Stimulated activated CD8-positive, alpha-beta memory T cell treated with anti-CD3 and anti-CD28 coated beads, Interleukin-12 subunit alpha, Interleukin-12 subunit beta, amount 100 ng/mL, for 24 hours (primary cell): ENCODE results near the gene POLR3B.
"Not testable (repeated sequence)": the region's sequence is repeated elsewhere in the genome, so short reads cannot be mapped to it uniquely, and the experiment has no call there.

ENCODE experiments used
- DNase-seq: peaks from one replicate; pipeline ENCODE4 v3.0.0-alpha.2; 2020; ENCODE audit errors: extremely low read depth

POLR3B gene

DNA sequence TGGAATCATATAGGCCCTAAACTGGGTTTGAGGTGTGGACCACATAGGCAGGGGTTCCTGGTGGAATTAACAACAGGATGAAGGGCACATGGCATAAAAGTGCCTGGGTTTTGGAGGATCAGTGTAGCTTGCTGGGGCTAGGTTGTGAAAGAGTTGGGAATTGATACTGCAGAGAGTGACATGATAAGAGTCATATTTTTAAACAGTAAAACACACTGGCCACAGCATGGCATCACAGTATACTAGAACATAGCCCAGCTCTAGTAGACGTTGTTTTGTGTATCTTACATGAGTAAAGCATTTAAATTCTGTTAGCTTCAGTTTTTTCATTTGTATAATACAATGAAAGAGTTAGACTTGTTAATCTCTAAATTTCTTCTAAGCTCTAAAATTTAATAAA lies 102.0 kb downstream of the POLR3B start:
- DNase-seq, result no peak

DNA sequence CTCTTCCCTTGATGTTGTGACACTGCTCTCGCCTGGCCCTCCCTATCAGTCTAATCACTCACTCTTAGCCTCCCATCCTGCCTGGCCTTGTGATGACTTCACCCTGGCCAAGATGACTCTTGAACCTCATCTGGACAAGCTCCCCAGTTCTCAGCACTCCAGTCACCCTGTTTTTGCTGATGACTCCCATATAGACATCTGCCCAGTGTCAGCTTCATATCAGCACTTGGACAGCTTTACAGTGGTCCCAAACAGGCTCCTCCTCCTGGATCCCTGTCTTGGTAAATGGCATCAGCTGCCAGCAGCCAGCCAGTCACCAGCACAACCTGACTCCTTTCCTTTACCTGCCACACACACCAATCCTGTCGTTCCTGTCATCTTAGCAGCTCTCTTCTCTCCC lies 104.2 kb downstream of the POLR3B start:
- no peak for DNase-seq

DNA sequence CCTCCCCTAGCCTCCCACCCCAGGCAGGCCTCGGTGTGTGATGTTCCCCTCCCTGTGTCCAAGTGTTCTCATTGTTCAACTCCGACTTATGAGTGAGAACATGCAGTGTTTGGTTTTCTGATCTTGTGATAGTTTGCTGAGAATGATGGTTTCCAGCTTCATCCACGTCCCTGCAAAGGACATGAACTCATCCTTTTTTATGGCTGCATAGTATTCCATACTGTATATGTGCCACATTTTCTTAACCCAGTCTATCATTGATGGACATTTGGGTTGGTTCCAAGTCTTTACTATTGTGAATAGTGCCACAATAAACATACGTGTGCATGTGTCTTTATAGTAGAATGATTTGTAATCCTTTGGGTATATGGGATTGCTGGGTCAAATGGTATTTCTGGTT lies 108.1 kb downstream of the POLR3B start:
- not testable (repeated sequence) for DNase-seq

DNA sequence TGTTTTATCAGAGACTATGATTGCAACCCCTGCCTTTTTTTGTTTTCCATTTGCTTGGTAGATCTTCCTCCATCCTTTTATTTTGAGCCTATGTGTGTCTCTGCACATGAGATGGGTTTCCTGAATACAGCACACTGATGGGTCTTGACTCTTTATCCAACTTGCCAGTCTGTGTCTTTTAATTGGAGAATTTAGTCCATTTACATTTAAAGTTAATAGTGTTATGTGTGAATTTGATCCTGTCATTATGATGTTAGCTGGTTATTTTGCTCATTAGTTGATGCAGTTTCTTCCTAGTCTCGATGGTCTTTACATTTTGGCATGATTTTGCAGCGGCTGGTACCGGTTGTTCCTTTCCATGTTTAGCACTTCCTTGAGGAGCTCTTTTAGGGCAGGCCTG lies 118.1 kb downstream of the POLR3B start:
- DNase-seq, result not testable (repeated sequence)

DNA sequence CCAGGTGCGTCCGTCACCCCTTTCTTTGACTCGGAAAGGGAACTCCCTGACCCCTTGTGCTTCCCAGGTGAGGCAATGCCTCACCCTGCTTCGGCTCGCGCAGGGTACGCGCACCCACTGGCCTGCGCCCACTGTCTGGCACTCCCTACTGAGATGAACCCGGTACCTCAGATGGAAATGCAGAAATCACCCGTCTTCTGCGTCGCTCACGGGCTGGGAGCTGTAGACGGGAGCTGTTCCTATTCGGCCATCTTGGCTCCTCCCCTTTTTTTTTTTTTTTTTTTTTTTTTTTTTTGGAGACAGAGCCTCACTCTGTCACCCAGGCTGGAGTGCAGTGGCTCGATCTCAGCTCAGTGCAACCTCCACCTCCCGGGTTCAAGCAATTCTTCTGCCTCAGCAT lies 120.1 kb downstream of the POLR3B start:
- DNase-seq, result not testable (repeated sequence)

DNA sequence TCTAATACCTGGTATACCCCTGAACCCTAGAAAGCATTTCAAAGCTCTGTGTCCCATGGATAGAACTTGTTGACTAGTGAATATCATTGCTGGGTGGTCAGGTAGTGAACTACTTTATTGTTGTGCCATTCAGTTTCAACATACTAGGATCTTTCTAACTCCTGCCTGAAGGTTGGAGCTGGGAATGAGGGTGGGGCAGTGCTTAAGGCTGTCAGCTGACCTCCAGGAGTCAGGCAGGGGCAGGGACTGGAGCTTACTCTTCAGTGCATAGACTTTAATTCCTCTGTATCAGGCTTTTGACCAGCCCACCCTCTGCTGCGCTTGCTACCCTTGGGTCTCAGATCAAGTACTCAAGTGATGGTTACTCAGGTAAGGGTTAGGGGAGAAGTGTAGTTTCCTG lies 122.7 kb downstream of the POLR3B start:
- DNase-seq, result no peak

DNA sequence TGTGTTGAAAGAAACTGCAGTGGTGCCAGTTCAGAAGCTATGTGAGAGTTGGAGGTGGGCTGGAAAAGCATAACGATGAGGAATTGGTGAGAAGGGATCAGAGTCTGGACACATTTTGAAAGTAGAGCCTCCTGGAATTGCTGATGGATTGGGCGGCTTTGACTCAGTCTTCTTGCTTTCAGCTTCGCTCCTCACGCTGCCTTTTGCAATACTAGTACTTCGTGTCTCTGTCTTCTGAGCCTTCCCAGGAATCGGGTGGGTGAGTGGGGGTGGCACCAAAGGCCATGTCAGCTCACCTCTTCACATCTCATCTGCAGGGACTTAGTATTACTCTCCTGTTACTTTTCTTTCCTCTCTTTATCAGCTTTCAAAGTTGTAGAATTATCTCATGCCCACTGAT lies 123.7 kb downstream of the POLR3B start:
- DNase-seq, result no peak

DNA sequence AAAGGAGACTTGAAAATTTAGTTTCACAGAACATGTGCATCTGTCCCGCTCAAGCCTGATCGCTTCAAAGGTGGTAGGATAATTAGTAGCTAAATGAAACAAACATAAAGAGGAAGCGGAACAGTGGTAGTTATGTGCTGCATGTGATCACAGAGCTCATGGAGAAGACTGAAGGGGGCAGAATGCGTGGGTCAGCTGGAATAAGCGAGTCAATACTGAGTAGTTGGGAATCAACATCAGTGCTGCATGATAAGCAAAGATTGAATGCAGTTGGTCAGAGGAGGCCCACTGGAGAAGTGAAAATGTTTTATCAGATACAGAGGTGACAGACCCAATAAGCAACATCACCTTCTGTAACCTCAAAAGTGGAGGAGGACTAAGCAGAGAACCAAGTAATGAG lies 130.1 kb downstream of the POLR3B start:
- no peak for DNase-seq

DNA sequence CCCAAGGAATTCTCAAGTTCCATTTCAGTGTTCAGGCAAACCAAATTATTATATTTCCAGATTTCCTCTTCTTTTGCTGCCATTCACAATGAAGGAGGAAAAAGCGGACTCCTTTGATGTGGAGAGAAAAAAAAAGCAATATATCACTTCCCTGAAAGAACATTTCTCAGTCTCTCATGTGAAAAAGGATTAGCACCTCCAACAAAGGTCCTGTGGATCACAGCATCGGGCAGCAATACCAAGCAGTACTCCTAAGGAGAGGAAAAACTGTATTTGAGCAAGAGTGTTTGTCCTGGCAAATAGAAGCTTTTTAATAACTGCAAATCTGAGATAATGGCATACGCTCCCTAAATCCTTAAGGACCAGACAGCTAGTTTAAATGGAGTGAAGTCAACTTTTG lies 131.3 kb downstream of the POLR3B start:
- DNase-seq, result no peak

DNA sequence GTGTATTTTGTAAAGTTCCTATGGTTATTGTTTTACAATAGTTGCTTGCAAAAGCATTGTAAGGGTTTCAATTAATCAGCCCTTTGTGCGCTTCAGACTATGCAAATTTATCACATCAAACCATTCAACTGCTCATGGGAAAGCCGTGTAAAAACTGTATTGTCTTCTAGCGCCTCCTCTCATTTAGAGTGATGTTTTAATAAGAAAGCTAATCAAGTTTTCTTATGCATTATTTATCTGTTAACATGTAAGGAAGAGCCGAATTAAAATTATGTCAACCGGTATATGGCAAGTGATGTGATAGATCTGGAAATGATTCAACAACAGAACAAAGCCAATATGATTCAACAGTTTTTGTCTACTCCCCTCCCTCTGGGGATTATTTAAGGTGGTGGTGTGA lies 132.7 kb downstream of the POLR3B start:
- DNase-seq, result no peak

DNA sequence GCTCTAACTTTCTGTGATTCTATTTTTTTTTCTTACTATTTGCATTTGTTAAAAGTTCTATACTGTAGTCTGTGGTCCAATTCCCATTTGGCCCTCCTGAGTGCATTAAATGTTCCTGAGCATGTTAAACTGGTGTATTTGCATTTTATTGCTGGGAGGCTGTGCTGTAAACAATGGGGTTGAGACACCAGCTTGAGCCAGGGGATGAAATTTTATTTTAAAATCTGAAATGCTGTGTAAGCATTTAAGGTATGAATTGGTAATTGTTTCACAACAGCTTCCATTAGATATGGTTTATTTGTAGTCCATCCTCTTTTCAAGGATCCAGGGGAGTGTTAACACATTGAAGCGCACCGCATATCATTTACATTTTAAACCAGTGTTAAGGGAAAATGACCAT lies 135.3 kb downstream of the POLR3B start:
- DNase-seq, result no peak

DNA sequence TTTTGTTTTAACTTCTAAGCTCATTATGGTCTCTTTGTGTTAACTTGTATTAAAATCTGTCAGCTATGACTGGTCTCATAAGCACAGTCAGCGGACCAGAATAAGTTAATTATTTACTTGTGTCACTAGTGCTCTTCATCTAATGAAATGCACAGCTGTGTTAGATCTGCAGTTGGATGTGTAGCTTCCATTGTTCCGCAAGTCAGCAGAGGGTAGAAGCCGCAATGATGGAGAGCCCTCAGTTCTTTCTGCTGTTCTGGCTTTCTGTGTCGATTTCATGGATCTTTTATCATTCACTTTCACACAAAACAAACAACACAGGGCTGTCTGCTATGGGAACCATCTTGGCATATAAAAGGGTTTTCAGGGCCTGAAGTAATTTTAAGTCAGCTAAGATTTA lies 136.0 kb downstream of the POLR3B start:
- DNase-seq, result no peak

DNA sequence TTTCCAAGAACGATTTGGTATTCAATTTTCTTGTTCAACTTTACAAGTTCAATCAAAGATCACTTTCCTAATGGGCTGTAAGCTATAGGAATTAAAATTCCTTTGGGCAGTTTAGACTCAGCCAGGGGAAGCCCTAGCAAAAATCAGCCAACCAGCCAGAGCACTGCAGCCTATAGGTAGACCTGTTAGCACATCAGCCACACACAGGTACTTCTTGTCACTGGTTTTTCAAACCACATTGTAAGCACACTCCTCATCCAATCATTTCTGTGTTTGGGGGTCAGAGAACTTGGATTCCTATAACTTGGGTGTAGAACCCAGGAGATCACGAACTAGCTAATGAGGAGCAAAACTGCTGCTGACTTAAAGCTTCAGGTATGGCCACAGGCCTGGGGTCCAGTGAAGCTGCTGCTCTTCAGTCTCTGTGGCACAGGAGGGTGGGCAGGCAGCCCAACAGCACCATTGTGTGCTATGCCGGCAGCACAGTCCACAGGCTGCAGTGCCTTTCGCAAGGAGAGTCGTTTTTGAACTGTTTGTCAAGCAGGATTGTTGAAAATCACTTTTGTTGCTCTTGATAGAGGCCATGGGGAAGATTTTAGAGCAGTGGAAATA lies 137.9 kb downstream of the POLR3B start:
- no peak for DNase-seq

DNA sequence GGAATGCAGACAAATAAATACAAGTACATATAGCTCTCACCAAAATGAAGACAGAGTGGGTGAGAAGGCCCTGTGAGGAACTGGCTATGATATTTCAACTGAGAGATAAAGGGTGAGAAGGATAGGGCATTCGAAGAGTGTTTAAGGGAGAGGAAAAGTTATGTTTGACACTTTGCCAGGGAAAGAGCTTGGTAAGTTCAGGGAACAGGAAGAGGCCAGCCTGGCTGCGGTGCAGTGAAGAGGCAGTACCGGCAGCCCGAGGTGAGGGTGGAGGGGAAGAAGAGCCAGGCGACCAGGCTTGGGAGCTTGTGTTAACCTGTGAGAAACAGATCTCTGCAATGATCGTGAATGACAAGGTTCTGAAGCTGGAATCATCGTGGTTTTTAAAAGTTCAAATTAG lies 140.5 kb downstream of the POLR3B start:
- no peak for DNase-seq

DNA sequence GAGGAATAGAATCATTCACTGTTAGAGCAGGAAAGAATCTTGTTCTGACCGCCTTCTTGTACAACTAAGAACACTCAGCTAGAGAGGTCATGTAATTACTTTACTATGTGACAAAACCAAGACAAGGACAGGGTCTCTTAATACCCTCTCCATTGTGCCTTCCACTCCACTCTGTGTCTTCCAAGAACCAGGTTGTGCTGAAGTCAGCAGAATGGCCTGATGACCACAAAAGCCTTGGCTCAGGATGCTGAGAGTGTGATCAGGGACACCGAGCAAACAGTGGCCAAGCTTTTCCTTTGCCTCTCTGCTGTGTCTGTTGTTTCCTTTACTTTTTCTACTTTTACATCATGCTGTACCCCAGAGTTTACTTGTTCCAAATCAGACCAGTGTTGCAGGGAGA lies 142.1 kb downstream of the POLR3B start:
- no peak for DNase-seq

DNA sequence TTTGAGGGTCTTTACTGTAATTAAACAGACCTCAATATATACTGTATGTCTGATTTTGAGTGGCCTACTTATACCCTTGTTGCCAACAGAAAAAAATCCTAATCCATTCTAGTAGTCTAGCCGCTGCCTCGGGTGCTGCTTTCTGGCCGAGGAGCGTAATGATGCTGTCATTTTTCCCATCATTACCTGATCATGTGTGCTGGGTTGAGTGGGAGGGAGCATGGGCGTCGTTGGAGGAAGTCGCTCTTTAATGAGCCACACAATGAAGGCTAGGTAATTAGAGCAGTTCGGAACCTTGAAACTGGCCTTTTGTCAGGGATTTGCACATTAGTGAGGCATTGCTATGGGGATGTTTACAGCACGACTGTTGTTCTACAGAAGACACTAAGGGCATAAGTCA lies 149.1 kb downstream of the POLR3B start:
- DNase-seq, result no peak

DNA sequence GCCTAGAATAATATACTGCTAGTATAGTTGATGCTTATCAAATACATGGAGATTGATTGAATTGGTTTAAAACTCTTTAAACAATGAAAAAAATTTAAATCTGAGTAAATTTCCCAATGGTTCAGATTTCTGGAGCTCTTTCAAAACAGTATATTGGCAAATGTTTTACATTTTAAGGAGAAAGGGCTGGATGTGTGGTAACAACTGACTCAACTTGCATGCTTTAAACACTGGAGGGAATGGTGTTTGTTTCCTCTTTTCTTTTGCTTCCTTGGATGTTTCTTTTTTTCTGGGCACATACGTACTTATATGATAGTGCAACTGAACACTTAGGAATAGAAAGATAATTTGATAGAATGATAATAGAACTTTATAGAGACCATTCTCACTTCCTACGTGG lies 151.4 kb downstream of the POLR3B start:
- DNase-seq, result no peak

DNA sequence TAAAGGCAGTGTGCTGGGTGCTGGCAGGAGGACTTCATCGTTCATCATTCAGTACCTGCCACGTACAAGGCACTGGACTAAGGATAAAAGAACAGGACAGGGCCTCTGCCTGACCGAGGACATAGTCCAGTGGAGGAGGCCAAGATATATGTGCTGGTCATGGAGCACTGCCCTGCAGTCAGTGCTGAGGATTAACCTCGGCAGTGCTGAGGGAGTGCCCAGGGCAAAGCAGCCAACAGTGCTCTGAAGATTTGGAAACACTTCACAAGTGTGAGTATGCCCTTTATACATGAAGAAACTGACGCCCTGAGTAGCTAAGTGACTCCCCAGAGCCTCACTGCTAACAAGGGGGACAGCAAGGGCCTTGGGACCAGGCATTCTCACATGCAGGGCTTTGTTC lies 153.8 kb downstream of the POLR3B start:
- no peak for DNase-seq

DNA sequence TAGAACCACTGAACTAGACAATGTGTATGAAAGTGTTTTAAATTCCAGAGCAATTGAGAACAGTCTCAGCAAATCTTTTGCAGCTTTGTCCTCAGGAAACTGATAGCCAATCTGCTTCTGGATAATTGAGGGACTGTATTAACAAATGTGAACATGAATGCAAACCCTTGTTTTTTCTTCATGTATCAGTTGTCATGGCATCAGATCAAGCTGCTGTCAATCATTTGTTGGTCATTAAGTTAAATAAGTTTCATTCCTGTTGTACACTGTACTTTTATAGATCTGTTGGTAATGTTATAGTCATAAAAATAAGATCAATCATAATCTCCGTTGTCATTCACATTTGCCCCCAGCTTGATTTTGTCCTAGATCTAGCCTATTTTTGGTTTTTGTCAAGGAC lies 159.8 kb downstream of the POLR3B start:
- DNase-seq, result no peak

DNA sequence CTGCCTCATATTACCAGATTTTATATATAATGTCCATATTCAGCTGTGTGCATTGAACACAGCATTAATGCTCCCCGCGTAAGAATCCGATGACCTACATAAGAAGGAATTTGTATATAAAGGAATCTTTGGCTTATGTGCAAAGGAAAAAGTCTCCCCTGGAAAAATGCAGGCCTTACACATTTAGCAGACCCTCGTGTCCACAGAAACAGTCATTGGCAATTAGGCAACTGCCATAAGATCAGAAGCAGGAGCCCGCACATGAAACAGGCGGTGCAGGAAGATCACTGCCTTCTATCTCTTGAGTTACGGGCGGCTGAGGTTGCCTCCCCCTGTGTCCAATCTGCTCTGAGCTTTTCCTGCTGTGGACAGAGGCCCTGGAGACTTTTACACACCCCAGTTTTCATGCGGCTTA lies 162.1 kb downstream of the POLR3B start:
- DNase-seq, result no peak

DNA sequence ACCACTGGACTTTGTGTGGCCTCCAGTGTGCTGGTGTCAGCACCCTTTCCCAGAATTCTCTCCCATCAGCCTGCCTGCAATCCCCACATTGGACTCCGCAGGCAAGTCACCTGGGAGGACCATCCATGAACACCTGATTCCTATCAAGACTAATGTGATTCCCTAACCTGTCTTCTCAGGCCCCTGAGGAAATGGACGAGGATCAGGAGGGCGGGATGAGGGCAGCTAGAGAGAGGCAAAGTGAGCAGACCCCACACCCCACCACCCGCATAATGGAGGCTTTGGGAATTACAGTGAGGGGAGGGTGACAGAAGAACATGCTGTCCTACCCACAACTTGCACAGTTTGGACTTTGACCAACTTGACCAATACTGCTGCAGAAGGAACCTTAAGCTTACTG lies 164.4 kb downstream of the POLR3B start:
- DNase-seq, result no peak

DNA sequence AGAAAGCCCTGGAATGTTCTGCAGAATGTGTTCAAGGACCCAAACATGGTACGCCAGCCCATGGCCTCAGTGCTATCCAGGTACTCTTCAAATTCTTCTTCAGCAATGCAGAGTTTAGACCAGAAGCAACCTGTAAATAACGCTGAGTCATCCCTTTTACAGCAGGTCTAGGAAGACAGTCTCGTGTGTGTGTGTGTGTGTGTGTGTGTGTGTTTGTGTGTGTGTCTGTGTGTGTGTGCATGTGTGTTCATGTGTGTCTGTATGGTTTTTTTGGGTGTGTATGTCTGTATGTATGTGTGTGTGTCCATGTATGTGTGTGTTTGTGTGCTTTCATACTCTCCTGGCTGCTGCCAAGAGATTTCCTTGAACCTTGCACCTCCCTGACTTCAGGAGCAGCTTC lies 165.2 kb downstream of the POLR3B start:
- DNase-seq, result no peak

DNA sequence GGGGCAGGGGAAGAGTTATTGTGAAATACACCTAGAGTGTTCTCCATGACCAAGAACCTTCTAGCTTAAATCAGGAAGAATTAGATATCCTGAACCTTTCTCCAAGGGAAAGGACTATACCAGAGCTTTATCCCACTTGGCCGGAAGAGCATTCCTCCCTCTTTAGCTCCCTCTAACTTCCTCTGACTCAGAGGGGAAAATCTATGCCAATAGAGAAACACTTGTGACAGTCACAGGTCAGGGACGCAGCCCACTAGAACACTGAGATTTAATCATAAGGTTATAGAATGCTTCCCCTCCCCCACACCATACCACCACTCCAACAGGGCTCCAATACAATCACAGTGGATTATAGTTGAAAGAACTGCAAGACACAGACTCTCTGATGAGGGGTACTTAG lies 169.8 kb downstream of the POLR3B start:
- DNase-seq, result no peak

DNA sequence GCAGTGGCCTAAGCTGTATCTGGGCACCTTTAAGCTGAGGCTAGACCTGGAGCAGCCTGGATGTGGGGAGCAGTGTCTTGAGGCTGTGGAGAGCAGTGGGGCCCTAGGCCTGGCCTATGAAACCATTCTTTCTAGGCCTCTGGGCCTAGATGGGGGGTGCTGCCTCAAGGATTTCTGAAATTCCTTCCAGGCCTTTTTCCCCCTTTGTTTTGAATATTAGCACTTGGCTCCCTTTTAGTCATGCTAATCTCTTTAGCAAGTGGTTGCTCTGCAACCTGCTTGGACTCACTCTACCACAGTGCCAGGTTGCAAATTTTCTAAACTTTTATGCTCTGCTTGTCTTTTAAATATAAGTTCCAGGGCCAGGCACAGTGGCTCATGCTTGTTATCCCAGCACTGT lies 183.7 kb downstream of the POLR3B start:
- no peak for DNase-seq

DNA sequence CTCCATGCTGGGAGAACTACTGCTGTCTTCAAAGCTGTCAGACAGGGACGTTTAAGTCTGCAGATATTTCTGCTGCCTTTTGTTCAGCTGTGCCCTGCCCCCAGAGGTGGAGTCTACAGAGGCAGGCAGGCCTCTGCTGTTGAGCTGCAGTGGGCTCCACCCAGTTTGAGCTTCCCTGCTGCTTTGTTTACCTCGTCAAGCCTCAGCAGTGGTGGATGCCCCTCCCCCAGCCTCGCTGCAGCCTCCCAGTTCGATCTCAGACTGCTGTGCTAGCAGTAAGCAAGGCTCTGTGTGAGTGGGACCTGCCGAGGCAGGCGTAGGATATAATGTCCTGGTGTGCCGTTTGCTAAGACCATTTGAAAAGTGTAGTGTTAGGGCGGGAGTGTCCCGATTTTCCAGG lies 193.9 kb downstream of the POLR3B start:
- DNase-seq, result no peak
